HG03280 (cell line): Measurements from ENCODE around the gene MB.

ENCODE experiments used
- ATAC-seq: cut with Tn5 transposase; IDR thresholded peaks from one replicate; pipeline ENCODE4 v1.9.1; 2021; ENCODE audit warnings: mild to moderate bottlenecking, moderate library complexity; ENCODE audit not compliant: unreplicated experiment

The MB gene

DNA sequence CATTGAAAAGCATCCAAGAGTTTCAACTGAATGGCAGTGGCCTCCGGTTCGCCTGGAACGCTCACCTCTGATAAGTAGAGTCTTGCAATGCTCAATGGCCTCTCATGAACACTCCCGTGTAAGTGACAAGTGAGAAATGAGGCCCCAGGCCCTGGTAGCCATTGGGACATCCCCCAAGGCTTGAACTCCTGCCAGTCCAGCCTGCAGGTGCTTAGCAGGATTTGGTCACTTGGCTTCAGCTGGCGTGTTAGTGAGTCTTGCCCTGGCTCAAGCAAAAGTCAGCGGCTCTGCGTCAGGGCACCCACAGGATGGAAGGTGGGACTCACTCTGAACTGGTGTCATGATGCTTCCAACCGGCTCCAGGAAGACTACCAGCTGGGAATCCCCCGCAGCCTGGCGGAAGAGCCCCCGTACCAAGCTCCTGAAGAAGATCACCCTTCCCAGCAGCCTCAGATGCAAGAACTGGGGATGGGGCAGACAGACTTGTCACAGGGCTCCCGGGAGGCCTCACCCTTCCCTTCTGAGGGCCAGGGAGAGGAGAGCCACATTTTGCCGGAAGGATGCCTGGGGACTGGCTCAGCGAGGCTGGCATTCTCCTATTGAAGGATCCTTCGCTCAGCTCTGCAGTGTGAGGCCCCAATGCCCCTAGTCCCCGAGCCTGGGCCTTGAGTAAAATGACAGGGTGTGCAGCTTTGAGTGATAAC is 19.3 kb downstream of the MB start:
- no peak for ATAC-seq

DNA sequence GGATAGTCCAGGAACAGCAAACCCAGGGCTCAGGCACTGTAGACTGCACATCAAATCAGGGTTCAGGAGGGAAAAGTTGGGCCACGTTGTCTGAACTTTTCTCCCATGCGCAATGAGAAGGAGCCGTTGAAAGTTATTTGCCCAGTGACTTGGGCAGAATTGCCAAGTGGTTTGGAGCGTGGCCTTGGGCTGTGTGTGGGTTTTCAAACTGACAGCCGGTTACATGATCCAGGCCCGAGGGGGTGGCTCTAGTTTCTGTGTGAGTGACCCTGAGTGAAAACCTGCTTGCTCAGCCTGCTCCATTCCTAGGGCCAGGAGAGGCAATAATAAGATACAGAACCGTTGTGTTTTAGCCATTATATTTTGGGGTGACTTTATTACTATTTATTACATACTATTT is 20.3 kb downstream of the MB start:
- no peak for ATAC-seq

DNA sequence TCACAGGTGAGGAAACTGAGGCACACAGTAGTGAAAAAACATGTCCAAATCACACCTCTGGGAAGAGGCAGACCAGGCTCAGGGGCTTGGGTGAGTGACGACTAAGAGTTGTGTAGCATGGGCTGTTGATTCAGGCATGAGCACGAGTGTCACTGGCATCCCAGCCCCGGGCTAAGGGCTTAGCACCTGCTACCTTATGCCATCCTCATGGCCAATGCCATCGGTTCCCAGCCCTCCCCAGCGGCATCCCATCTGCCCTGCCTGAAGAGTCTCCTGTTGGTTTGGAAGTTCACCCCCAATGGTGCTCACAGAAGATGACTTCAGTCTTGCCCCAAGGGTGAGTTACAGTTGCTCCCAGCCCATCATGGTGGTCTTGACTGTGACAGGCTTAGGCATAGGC is 22.4 kb downstream of the MB start:
- ATAC-seq = no peak

DNA sequence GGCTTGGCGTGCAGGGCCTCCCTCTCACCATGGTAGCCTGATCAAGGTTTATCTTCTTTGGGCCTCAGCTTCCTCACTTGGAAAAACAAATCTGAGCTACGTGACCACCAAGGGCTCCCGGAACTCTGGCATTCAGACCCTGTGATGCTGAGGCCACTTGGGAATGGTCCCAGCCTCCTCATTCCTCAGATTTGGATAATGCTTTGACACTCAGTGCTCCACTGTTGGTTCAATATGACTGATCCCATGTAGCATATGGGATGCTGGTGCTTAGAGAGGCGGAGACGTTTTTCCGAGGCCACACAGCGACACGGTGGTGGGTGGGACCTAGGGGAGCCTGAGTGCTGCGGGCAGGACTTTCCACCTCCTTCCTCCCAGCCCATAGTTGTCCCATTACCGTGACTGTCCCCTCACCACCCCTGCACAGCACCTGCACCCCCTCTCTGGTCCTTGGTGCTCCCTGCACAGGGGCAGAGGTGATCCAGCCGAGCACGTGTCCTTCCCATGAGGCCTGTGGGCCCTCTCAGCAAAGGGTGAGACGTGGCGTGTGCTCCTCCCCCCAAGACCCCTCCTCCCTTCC is 23.1 kb downstream of the MB start:
- no peak for ATAC-seq

DNA sequence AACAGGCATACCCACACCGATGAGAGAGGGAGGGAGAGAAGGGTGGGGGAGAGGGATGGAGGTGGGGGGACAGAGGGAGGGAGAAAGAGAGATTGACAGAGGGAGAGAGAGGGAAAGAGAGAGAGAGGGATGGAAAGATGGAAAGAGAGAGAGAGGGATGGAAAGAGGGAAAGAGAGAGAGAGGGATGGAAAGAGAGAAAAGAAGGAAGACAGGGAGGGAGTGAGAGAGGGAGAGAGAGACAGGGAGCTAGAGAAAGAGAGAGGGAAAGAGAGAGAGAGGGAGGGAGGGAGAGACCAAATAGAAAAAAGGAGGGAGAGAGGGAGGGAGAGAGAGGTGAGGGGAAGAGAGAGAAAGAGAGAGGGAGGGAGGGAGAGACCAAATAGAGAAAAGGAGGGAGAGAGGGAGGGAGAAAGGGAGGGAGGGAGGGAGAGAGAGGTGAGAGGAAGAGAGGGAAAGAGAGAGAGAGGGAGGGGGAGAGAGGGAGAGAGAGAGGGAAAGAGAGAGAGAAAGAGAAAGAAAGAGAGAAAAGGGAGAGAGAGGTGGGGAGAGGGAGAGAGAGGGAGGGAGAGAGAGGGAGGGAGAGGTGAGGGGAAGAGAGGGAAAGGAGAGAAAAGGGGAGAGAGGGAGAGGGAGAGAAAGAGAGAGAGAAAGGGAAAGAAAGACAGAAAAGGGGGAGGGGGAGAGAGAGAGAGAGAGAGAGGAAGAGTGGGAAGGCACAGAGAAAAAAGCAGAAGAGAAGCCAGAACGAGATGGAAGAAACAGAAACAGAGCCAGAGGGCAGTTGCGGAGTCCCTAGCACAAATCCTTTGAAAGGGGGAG is 23.8 kb downstream of the MB start:
- no peak for ATAC-seq

DNA sequence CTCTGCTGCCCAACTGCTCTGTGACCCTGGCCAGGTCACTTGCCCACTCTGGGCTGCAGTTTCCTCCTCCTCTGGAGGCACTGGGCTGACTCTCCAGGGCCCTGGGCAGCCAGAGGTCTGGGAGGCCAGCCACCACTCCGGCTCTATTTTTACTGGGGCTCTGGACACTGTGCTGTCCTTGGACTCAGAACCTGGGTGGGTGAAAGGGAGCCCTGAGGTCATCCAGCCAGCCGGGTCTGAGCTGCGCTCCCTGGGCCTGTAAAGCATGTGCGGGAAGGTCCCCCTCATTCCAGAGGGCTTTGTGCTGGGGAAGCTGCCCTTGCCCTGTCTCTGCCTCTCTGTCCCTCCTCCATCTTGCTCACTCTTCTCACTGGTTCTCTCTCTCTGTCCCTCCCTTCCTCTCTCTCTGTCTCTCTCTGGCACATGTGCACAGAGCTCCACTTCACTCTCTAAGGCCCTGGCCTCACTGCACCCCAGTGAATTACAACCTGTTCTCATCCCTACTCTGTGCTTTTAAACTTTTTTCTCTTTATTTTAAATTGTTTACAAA is 24.6 kb downstream of the MB start:
- no peak for ATAC-seq

DNA sequence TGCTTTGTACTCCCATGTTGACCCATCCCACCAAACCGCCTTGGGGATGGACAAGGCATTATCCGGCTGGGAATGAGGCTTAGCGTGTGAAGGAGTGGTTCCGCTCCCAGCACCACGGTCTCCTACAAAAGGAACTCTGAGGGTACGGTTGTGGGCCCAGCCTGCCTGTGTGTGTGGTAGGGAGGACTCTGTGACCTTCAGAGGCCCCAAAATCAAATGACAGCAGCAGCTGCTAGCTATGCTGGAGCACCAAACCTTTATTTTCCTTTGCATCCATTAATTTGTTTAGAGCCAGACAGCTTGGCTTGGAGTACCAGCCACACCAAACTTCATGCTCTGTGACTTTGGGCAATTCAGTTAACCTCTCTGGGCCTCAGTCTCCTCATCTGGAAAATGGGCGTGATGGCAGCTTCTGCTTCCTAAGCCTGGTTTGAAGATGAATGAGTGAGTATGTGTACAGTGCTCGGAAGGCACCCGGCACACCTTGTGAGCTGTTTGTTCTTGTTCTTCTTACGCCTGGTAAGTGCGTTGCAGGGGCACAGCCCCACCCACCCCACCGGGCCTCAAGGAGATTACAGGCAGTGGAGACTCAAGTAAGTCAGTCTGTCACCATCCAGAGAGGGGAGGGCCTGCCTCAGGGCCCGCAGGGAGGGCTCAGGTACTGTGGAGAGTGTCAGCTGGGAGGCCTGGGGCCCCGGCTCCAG is 25.3 kb downstream of the MB start:
- ATAC-seq = no peak

DNA sequence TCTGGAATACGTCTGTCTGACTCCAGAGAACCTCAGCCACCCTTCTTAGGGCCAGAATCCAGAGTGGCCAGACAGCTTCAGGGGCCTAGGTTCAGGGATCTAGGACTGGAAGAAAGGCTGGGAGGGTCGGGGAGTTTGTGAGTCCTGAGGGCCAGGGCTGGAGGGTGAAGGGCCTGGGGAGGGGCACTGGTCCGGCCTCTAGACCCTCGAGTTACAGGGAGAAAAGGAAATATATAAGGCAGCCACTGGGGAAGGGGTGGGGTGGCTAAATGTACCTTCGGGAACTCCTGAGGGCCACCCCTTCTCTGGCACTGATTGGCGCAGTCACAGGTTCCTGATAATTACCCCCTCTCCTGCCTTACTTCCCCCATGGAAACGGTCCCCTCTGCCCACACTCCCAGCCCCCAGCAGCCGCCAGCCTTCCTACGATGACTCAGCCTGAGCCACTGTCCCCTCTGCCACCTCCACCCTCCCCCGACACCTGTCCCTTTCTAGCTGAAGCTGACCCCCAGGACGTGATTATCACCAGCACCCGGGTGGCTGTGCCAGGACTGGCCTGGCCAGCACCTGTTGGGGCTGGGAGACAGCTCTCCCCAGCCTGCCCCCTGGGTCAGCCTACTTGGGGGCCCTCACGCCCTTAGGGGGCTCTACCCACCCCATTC is 26.4 kb downstream of the MB start:
- ATAC-seq = no peak

DNA sequence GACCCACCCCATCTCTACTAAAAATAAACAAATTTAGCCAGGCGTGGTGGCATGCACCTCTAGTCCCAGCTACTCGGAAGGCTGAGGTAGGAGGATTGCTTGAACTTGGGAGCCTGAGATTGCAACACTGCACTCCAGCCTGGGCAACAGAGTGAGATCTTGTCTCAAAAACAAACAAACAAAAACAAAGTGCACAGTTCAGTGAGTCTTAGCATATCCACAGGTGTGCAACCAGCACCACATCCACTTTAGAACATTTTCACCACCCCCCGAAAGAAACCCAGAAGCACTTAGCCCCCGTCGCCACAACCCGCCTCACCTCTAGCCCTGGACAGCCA is 27.4 kb downstream of the MB start:
- ATAC-seq = no peak

DNA sequence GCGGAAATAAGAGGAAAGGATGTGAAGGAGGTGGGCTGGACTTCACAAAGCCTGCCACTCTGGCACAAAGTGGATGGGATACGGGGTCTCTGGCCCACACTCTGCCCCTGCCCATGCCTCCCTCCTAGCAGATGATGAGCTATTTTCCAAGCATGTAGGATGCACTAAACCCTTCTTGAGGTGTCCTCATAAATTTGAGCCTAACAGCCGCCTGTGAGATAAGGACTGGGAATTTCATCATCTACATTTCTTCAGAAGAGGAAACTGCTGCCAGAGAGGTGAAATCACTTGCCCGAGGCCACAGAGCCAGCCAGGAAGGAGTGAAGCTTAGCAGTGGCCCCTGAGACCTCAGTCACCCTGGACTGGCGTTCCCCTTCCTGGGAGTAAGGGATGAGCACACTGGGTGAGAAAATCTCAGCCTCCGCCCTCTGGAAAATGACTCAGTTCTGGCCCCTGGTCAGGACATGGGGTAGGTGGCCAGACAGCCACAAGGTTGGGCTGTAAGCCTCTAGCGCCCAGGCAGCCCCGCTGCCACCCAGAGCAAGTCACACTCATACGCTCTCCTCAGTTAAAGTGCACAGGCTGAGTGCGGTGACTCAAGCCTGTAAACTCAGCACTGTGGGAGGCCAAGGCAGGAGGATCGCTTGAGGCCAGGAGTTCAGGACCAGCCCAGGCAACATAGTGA is 27.9 kb downstream of the MB start:
- no peak for ATAC-seq

DNA sequence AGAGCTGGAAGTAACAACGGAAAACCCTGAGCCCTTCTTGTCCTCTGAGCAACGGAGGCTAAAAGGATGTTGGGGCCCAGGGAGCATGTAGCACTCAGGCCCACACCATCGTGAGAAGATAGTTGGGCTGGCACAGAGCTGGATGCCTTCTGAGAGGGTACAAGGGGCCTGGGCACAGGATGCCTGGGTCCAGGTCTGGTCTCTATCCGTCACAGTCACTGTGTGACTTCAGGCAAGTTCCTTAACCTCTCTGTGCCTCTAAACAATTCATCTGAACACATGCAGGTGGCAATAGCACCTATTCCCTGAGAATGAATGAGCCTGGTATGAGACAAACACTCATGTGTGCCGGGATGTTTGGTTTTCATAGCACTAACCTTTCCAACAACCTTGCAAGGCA is 29.2 kb downstream of the MB start:
- ATAC-seq = no peak

DNA sequence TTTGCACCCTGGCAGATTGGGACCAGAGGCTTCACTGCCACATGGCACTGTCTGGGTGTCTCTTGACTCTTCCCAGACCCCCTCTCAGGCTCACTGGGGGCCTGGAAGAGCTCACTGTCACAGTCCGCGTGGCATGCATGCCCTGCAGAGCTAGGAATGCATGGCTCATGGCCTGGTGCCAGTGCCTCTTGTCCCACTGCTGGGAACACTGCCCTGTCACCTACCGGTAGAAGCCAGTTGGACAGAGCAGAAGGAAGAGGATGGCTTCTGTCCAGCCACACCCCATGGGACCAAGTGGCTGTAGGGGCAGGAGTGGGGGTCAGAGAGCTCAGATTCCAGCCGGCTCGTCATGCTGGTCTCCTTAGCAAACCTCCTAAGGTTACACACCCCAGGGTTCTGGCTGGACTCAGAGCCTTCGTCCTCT is 29.7 kb downstream of the MB start:
- no peak for ATAC-seq

DNA sequence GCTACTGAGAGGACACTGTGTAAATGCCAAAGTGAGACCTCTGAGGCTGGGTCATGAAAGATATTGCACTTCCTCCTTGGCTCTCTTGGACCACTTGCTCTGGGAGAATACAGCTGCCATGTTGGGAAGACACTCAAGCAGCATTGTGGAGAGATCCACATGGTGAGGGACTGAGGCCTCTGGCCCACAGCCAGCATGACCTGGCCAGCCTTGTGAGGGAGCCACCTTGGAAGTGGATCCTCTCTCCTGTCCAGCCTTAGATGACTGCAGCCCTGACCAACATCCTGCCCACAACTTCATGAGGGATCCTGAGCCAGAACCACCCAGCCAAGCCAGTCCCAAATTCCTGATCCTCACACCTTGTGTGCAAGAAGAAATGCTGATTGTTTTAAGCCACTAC is 30.4 kb downstream of the MB start:
- no peak for ATAC-seq

DNA sequence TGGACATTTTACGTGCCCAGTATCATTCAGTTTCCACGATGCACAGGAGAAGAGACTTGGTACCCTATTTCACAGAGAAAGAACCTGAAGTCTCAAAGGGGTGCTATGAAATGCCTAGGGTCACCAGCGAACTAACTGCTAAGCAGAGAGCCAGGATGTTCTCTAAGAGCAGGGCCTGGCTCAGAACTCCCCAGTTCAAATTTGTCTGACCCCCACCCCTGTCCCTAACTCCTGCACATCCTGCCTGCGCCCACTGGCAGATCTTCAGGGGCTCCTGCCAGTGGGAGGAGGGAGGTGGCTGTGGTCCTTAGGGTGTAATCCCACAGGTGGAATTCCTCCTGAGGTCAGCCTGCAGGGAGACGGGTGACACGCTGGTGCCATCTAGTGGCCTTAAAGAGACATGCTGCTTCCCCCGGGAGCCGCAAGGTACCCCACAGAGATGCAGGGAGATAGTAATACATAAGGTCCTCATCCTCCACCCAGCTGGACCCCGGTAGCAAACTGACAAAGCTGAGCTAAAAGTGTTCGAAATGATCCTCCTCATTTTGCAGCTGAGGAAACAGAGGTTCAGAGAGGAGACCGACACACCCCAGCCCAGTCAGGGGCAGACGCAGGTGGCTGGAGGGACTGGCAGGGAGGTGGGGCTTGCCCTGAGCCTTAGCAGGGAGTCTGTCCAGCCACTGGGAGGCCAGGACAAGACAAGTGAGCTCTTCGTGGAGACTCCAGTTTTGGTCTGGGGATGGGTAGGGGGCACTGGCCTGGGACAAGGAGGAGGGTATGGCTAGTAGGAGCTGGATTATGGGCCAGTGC is 34.1 kb downstream of the MB start:
- no peak for ATAC-seq

DNA sequence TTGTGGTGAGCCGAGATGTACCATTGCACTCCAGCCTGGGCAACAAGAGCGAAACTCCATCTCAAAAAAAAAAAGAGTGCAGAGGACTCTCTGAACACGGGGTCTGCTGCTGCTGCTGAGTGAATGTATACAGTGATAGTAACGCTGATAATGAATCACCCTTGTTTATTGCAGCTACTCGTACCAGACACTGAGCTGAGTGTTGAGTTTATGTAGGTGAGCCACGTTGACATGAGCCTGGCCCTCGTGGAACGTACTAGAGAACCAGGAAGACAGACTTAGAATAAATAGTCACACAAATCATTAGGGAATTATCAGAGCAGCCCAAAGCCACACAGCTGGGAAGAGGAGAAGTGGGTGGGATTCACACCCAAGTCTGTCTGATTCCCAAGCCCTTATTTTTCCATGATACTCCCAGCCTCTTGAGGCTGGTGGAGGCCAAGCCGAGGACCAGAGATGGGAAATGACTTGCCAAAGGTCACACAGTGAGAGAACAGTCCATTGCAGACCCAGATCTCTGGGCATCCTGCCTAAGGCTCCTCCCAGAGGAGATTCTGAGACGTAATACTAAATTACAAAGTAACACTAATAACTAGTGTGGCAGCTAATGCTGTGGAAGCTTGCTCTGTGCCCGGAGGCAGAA is 34.8 kb downstream of the MB start:
- ATAC-seq = no peak

DNA sequence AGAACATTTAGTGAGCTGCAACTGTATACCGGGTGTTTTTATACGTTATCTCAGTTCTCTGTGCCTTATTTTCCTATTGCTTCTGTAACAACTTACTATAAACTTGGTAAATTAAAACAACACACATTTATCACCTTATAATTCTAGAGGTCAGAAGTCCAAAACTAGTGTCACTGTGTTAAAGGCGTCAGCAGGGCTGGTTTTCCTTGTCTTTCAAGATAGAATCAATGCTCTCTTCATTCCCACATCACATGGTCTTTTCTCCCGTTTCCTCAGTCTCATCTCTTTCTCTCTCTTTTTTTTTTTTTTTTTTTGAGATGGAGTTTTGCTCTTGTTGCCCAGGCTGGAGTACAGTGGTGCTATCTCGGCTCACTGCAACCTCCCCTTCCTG is 36.1 kb downstream of the MB start:
- ATAC-seq = no peak

DNA sequence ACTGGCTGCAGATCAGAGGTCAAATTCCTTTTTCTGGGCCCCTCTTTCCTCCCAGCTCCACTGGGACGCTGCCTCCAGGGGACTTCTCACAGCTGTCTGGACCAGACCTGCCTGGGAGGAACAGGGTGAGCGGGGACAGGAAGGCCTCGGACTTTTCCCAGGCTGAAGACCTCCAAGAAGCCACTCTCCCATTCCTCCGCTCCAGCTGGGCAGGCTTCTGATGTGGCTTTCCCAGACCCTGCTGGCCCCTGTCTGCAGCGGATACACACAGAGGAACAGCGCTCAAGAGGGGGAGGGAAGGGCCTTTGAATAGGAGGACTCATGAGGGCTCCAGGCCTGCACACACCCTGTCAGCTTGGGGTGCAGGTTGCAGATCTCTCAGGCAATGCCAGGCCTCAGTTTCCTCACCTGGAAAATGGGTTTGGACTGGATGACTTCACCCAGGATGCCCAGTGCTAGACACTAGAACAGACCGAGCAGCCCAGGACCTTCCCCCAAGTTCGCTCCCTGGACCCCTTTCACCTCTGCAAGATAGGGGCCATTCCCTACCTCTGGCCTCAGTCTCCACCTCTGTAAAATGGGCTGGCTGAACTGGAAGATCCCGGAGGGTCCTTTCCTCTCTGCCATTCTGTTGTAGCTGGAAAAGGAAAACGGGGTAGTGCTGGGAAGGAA is 36.6 kb downstream of the MB start:
- no peak for ATAC-seq

DNA sequence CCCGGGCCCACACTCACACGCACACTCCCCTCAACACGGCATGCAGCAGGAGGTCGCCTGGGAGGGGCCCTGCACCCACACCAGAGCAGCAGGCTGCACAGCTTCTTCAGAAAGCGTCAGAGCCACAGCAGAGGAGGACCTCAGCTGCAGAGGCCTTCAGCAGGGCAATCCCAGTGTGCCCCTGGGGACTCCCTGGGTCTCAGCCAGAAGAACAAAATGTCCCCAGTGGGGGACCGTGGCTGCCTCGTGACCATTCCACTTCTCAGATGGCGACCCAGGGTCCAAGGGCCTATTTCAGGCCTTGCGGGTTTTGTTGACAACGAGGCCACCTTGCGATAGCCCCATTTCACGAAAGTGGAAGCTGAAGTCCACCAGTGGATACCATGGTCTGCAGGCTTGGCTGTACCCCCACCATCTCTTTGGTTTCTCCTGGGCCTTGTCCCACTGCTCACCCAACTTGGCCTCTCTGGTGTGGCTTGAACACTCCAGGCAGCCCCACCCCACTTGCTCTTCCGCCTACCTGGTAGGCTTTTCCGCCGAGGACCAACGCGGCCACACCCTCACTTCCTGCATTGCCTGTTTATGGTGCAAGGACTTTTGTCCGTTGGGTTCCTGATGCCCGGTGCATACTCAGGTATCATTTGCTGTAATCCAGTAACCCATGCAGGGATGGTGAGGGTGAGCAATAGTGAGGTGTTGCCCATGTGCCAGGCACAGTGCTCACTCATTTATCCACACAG is 38.1 kb downstream of the MB start:
- no peak for ATAC-seq
